Stimulated activated CD4-positive, alpha-beta T cell treated with anti-CD3 and anti-CD28 coated beads, Interleukin-2, amount 100 ng/mL, for 48 hours (primary cell): Measurements from ENCODE around the gene IFIT5.
"Not testable (repeated sequence)": the region's sequence is repeated elsewhere in the genome, so short reads cannot be mapped to it uniquely, and the experiment has no call there.

ENCODE experiments used
- DNase-seq, 2 donors: peaks; one replicate each; pipeline ENCODE4 v3.0.0-alpha.2; 2020

IFIT5 gene, protein sequence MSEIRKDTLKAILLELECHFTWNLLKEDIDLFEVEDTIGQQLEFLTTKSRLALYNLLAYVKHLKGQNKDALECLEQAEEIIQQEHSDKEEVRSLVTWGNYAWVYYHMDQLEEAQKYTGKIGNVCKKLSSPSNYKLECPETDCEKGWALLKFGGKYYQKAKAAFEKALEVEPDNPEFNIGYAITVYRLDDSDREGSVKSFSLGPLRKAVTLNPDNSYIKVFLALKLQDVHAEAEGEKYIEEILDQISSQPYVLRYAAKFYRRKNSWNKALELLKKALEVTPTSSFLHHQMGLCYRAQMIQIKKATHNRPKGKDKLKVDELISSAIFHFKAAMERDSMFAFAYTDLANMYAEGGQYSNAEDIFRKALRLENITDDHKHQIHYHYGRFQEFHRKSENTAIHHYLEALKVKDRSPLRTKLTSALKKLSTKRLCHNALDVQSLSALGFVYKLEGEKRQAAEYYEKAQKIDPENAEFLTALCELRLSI

DNA sequence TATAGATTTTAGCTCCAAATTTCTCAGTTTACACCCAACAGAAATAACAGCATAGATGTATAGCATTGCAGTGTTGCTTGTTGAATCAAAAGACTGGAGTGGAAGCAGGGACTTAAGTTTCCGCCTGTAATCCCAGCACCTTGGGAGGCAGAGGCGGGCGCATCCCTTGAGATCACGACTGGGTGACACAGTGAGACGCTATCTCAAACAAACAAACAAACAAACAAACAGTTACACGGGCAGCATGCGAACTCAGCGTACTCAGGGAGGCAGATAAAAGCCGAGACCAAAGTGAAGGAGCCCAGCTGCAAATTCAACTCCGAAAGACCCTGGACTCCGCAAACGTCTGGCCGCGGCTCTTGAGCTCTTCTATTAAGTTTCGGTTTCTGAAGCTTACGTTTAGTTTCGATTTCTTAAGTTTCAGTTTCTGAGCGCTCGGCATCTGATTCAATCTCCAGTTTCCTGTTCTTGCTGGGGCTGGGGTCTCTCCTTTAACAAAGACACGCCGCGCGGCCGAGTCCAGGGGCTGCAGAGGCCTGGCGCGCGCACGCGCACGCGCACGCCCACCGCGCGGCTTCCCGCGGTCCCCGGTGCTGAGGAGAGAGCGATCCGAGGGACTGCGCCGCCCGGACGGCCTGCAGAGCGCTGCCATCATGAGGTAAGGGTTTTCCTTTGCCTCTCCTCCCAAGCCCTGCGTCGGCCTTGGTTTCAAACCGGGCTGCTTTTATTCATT is at the start of gene IFIT5:
IFIT5 (plus strand) TSS at position 423 of the 733 bp plus-strand sequence; CDS start at position 654, 231 bp downstream.
- DNase-seq = peak; percentile 46 to 52

DNA sequence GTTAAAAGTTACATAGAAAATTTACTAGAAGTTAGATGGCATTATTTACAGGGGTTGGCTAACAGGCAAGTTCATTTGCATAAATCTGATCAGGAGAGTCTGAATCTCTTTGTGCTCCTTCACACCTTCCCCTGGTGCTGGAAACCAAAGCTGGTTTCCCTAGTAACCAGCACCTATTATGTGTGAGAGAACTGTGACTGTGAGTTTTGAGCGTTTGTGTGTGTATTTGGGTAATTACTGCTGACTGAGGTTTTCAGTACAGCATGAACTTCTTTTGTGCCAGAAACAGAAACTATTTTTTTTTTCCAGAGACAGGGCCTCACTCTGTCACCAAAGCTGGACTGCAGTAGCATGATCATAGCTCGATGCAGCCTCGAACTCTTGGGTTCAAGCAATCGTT is 46.8 kb upstream of the IFIT5 start:
- DNase-seq = no peak

DNA sequence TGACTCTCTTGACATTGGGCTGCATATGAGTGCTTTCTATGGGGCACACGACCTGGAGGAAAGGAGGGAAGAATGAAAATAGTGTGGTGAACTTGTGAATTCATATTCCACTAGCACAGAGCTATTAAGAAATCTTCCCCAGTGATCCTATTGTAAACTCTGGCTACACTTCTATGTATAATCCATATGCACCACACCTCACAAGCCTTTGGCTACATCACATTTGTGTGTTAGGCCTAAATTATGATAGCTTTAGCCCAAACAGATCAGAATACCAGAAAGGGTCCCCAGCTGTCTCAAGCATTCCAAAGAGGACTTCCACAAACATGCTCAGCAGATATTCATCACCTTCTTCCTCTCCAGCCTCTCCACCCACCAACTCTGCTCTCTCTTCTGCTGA is 46.2 kb upstream of the IFIT5 start:
- no peak for DNase-seq

DNA sequence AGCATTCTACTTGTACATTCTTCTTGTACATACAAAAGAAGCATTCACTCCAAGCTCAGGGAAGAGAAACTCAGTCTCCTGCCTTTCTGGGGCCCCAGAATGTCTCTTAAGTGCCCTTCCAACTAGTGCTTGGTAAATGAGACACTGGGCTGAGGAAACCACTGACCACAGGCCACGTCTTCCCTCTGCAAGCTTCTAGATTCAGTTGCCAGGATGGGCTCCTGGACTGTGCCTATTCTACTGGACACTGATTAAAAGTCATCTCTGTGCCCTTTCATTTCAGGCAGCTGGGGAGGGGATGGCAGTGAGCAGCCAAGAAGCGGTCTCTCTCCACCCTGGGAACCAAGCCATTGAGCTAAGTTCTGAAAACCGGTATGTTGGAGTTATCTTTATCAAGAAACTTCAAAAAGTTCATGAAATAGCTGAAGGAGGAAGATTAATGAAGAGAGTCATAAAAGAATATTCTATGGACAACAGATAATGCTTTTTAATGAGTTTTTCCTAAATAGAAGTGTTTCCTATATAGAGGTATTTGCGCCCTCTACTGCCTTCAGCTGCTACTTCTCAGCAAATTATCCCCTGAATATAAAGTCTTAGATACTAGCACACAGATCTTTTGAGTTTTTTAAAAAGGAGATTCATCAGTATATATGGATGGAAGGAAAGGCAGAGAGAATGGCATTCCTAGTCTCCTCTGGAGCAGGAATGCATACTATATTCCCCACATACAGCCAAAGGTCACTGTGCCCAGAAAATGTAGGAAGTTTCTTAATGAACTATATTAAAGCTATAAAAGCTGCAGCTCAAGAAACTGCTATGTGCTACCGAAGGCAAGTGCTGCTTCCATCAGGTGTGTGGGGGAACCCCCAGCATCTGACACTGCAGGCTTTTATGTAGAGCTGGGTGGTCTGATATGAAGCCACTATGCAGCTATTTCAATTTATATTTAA is 44.9 kb upstream of the IFIT5 start:
- DNase-seq = no peak

DNA sequence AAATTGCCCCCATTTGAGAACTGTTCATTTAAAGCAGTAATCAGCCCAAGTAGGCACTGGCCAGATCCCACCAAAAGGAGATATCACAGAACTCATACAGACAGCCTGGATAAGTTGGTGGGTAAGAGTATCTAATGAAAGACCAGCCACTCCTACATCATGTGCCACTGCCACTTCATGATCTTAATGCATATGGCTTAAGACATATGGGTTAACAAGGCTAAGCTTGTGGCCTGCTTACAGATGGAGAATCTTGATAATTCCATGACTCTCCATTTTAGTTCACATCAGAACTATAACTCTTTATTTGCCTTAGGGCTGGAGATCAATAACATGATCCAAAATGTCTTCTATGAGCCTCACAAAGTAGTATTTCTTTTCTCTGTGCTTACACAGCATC is 43.3 kb upstream of the IFIT5 start:
- no peak for DNase-seq

DNA sequence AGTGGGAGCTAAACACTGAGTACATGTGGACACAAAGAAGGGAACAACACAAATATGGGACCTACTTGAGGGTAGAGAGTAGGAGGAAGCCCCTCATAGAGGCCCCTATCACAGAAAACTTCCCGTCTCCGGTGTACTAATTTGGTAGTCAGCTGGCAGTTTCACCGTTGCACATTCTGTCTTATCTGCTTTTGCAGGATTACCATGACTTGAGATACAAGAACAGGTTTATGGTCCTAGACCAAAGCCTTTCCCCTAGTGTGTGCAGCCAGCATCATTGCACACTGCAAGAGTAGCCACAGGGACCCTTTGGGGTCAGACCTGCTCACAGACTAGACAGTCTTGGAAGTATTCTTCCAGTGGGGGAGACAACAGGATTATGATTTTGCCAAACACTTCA is 42.4 kb upstream of the IFIT5 start:
- DNase-seq = no peak

DNA sequence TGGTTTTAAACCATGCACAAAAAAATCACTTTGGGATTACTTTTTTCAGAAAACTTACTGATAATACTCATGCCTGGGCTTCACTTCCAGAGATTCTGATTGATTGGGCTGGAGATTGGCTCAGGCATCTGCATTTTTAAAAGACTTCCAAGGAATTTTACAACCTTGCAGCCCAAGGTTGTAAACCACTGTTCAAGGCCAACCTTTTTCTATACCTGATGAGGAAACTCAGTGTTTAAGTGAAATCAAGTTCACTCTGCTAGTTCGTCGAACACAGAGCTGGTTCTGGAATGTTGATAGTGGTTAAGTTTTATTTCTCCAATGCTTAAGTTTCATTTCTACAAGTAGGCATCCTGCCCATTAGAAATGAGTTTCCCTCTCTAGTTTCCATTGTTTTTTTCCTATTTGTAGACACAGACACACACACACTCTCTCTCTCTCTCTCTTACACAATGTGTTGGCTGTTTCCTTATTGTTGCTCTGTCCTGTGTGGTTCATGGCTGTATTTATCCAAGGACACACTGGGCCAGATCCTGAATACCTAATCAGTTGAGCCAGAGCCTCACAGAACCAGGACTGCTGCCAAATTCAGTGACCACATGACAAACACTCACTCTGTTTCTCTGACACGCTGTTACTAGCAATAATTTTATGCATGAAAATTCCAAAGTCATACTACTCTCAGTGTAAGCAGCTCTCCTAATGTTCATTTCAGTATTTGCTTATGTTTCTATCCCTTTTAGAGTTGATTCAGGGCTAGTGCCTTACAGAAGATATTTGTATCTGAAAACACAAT is 40.3 kb upstream of the IFIT5 start:
- no peak for DNase-seq

DNA sequence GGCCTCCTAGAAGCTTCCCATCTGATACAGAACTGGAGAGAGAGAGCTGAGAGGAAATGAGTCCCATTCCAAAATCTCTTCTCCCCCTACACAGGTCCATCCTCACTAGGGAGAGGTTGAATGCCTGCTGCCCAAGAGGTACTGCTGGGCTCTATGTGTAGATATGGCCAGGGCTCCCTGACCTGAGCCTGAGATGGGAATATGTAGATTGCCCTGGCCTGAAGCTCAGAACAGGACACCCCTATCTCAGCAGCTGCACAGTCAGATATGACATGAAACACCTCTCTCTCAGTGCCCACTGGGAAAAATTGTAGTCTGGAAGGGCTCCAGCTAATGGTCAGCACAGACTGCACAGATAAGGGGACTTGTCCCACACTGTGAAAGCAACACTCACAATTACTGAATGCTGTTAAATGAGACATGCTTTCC is 39.6 kb upstream of the IFIT5 start:
- DNase-seq = no peak

DNA sequence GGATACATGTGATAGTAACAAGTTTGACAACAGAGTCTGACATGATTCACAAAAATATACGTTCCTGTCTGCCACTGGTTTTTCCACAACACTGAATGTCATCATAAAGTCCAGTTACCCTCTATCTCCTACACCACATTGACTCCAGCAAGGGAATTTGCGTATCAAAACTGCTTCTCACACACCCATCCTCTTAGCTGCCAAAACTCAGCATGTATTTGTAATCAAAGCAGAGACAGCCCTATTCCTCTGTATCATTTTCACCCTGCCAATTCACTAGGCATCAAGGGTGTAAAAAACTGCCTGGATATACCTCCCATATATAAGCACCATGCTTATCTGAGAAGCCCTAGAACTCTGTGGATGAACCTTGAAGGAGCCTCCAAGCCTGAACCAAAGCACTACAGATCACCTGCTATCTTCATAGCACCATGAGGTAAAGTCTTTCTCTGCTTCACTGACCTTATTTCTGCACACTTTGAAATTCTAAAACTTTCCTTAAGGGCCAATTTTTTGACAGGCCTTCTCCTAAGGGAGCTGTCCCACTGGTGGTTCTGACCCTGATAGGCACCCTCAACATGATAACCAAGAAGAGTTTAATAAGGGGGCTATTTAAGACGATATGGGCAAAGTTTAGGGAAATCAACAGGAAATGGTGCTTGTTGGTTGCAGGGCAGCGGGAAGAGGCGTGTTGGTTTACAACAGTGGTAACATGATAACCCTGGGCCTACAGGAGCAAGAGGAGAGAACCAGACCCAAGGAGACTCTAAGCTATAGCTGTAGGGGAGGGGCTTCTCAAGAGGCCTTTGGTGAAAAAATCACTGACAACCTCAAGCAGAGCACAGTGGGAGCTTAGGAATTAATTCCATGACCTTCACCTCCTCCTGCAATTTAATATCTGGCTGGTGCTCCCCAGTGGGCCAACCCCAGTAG is 36.4 kb upstream of the IFIT5 start, which contains the start of gene IFIT1B:
IFIT1B (plus strand) TSS at position 352 of the 933 bp plus-strand sequence; CDS start at position 432, 80 bp downstream.
- no peak for DNase-seq

DNA sequence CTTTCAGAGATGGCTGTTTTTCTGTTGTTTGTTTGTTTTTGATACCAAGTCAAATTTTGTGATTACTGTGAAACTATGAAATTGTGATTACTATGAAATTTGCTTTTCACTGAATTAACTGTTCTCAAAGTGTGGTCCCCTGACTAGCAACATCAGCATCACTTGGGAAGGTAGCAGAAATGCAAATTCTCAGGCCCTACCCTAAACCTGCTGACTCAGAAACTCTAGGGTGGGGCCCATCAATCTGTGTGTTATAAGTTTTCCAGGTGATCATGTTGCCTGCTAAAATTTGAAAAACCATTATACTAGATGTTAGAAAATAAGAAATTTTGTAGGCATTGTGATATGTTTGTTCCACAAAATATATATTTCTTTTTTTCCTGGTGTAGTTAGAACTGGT is 35.3 kb upstream of the IFIT5 start:
- no peak for DNase-seq

DNA sequence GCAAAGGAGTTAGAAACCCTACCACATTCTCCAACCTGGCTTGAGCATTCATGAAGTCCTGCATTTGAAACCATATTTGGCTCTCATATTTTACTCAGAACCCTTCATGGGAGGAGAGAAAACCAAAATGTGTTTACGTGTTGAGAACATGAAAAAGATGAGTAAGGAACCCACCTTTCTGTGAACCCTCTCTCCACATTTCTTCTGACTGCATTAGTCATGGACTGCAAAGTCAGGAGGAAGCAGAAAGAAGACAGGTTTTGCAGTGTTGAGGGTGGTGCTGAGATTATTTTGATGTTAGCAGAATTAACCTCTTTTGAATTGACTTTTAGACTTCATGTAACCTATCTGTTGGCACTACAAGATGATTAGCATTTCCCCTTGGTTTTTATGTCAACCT is 31.6 kb upstream of the IFIT5 start:
- no peak for DNase-seq

DNA sequence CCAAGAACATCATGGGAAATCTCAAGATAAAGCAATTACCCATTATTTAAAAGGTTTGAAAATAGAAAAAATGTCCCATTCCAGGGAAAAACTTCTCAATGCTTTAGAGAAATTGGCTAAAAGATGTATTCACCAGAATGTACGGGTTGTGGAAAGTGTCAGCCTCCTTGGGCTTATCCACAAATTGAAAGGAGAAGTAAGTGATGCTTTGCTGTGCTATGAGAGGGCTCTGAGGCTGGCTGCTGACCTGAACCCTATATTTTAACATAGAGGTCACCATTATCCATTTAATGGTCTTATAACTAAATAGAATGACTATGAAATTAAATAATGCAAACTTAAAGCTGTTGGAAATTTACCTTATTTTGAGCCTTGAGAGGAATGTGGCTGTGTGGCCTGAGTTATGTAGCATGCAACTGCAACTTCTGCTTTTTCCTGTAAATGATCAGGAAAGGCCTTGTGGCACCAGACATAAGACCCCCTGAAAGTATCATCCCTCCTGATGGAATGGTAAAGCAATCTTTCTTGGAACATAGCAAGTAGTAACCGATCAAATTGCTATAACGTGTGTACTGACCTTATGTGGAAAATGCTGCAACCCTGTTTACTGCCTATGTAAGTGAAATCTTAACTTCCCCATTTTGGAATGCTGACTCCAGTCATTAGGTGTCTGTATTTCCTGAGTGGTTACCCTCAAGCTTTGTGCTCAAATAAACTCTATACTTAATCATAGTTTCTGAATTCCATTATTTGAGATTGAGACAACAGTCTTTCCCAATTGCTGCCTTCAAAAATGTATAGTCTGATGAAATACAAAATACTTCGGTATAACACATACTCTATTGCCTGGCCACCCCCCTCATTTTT is 29.7 kb upstream of the IFIT5 start:
- DNase-seq = no peak

DNA sequence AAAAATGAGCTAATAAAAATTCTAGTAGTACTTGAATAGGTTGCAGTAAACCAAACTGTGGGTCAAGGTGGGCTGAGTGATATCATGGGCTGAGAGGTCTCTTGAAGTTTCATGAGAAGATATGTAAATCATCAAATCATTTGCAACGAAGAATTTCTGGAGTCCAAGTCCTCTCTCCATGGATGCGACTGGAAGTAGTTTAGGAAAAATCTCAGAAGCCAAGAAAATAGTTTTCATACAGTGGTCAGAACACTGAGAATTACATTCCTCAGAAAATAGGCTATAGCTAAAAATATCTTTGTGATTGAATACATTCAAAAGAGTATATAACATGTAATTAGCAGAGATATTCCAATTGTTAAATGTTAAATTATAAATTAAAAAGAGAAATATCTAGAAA is 25.6 kb upstream of the IFIT5 start:
- no peak for DNase-seq

DNA sequence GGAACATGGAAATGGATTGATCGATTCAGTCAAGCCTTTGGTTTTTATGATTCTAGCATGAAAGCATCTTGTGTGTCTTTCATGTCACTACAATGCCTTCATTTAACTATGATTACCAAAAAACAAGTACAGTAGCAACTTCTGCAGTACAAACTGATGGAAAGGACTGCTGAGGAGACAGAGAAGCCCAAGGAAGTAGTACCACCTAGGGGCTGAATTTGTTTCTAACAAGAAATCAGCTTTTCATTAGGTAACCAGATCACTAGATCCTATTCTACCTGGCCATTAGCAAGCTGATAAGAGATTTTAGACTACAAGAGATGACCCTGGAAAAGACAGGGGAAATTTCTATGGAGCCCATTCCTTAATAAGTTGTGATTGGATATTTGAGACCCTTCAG is 25.1 kb upstream of the IFIT5 start:
- DNase-seq = no peak

DNA sequence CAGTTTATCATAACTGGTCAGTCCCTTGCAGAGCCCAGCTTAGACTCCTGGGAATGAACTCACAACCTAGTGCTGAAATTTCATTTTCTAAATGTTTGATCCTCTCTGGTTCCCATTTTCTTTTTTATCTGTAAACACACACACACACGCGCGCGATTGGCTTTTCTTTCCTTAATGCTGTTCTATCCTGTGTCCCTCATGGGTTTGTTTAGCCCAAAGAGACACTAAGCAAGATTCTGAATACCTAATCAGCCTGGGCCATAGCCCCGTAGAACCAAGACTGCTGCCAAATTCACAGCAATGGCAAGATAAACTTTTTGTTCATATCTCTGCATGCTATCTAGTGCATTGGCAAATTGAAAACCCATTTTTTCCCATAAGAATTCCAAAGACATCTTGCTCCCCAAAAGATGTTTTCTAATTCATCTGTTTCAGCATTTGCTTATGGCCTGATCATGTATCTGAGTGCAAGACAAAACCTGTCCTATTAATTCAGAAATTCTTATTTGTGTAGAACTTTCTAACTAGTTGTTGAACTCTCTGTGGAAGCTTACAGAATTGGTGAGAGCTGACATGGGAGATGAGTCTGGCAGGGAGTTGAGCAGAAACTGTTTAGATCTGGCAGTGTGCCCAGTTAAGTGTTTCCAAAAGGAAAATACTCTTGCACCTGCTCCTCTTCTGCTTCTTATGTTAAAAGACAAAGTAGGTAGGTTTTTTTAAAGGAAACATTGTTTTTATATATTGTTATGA is 23.7 kb upstream of the IFIT5 start:
- no peak for DNase-seq

DNA sequence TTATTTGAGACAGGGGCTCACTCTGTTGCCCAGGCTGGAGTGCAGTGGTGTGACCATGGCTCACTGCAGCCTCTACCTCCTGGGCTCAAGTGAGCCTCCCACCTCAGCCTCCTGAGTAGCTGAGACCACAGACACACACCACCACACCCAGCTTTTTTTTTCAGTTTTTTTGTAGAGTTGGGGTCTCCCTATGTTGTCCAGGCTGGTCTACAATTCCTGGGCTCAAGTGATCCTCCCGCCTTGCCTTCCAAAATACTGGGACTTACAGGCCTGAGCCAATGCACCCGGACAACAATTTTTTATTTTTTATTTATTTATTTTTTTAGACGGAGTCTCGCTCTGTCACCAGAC is 23.2 kb upstream of the IFIT5 start:
- not testable (repeated sequence) for DNase-seq

DNA sequence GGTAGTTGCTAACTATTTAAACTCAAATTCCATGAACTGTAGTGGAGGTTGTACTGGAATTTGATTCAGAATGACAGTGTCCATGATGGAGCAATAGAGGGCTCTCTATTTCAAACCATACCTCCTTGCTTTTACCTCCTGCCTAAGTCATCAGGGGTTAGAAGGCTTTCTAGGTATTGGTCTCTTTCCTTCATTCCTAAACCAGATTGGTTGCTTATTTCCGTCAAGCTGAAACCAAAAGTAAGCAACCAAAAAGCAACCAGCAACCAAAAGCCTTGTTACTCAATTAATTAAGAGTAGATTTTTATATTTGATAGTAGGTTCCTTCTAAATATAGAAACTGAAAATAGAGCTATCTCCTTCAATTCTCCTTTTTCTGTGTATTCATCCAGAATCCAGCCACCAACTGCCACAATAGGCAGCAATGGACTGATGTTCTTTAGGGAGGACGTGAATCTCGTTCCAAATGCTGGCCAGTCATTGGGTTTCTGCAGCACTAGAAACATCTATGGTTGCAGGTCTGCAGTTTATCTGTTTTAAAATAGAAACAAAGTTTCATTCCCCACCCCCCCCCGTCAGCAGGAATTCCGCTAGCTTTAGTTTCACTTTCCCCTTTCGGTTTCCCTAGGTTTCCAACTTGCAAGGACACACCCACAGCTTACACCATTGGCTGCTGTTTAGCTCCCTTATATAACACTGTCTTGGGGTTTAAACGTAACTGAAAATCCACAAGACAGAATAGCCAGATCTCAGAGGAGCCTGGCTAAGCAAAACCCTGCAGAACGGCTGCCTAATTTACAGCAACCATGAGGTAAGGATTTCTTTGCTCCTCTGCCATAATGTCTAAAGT is 22.2 kb upstream of the IFIT5 start, which contains the start of gene IFIT1:
IFIT1 (plus strand) TSS at position 717 of the 850 bp plus-strand sequence; CDS start at position 807, 90 bp downstream.
- no peak for DNase-seq

DNA sequence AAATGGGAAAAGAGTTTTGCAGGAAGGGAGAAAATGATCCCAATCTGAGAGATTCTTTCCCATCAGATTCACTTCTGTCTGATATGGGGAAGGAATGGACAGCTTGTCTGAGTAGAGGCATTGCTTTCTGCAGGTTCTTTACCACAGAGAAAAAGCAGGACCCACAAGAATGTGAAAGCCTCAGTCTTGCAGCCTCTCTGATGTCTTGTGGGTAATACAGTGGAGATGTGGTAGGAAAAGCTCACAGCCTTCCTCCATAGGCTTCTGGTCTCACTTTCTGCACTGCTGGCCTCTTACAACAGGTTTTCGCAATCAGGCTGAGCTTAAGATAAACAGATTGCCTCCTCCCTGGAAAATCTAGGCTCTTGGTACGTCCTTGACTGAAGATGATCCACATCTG is 21.4 kb upstream of the IFIT5 start:
- DNase-seq = no peak
